ENCODE results near the gene RPS6KA4. TPM values are rescaled to one million over a fixed set of nuclear protein-coding genes. Genes with fewer than 3 reads are reported as not detected.
A peak's percentile ranks its signal among the peaks of the same experiment; 100 is the strongest.

The RPS6KA4 gene
- total RNA-seq, 2 experiments from 2014 or later, result 24.6 to 26.0 TPM

DNA sequence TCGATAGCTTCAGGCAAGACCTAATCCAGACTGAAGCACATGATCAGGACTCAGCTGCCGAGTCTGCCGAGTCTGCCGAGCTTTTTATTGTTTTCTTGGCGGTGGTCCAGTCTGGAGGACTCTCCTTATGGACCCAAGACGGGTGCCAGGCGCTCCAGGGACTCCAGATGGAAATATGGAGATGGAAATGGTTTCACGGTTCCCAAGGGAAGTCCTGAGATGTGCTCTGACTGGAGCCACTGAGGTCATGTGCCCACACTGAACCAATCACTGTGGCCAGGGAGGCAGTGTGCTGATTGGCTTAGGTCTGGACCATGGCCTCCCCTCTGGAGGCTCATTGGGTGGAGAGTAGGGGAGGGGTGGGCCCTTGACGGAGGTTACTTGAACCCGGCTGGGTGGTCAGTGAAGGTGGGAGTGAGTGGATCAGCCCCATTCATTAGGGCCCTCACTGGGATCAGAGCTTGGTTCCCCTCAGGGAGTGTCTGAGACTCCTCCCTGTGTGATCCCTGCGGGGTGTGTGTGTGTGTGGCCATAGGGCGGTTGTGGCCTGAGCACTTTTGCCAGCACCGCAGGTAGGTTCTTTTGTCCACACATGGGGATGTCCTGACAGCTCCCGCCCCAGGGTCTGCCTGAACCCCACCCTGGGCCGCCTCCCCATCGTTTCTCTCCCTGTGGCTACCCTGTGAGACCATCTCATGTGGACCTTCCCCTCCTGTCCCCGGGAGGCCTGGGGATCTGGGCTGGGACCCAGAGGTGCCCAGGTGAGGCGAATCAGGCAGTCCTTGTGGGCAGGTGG lies 14.0 kb downstream of the RPS6KA4 start:
- no peaks in the 10 kb centered on the region for H3K27me3 Mint-ChIP-seq
- DNase-seq, result no peak
- H3K27ac Mint-ChIP-seq, result no peak overlapping the region
- no peaks in the 10 kb centered on the region for H3K9me3 Mint-ChIP-seq
- intact Hi-C loops (cut with micrococcal nuclease), result no loop called here
- CTCF ChIA-PET, result interaction anchor here (1.3 to 2.5 kb wide), 2 partner anchors 13 to 76 kb away, joined by 3 to 9 read pairs; no protein-coding TSS in a partner anchor
- H3K4me3 Mint-ChIP-seq, result no peak overlapping the region
- peaks cover 3% of the 10 kb centered on the region for H3K4me1 Mint-ChIP-seq (ENCODE audit: low read depth)
- H3K36me3 Mint-ChIP-seq (ENCODE audit: low read depth), result peaks cover 13% of the 10 kb centered on the region
- TF ChIP-seq, protein P1, sequence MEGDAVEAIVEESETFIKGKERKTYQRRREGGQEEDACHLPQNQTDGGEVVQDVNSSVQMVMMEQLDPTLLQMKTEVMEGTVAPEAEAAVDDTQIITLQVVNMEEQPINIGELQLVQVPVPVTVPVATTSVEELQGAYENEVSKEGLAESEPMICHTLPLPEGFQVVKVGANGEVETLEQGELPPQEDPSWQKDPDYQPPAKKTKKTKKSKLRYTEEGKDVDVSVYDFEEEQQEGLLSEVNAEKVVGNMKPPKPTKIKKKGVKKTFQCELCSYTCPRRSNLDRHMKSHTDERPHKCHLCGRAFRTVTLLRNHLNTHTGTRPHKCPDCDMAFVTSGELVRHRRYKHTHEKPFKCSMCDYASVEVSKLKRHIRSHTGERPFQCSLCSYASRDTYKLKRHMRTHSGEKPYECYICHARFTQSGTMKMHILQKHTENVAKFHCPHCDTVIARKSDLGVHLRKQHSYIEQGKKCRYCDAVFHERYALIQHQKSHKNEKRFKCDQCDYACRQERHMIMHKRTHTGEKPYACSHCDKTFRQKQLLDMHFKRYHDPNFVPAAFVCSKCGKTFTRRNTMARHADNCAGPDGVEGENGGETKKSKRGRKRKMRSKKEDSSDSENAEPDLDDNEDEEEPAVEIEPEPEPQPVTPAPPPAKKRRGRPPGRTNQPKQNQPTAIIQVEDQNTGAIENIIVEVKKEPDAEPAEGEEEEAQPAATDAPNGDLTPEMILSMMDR (IDR thresholded peaks at IDR 0.05), result no peak
- peak; percentile 45 for ATAC-seq
- POLR2A ChIA-PET, result interaction anchor here (0.8 to 1.2 kb wide), 3 partner anchors 12 to 30 kb away, joined by 3 read pairs; no protein-coding TSS in a partner anchor

DNA sequence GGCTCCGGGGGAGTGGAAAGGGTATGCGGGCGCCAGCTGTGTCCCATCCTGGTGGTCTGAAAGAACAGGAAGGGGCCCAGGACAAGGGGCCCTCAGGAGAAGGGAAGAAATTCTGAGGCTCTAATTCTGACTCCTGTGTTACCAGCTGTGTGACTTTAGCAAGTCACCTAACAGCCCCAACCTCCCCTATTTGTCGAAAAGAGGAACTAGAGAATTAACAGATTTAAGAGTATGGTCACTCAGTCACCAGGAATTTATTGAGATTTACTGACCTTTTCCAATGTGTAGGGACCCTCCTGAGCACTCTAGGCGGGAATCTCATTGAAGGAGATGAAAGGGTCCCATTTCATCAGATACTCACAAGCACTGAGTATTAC lies 14.6 kb downstream of the RPS6KA4 start:
- intact Hi-C loops (cut with micrococcal nuclease), result no loop called here
- Mint-ChIP-seq H3K9me3 (no peaks in the 10 kb centered on the region), H3K4me3 (no peak overlapping the region), H3K4me1 (ENCODE audit: low read depth) (peaks cover 3% of the 10 kb centered on the region), H3K36me3 (ENCODE audit: low read depth) (peaks cover 12% of the 10 kb centered on the region), H3K27me3 (no peaks in the 10 kb centered on the region), H3K27ac (no peak overlapping the region)
- DNase-seq (no peak), ATAC-seq (no peak)
- ChIA-PET POLR2A (interaction anchor here (0.8 kb wide), 1 partner anchor 14 kb away, joined by 3 read pairs; no protein-coding TSS in a partner anchor), CTCF (interaction anchor here (2.5 kb wide), 1 partner anchor 75 kb away, joined by 9 read pairs; no protein-coding TSS in a partner anchor)
- TF ChIP-seq, protein P1 (IDR thresholded peaks at IDR 0.05), result no peak

DNA sequence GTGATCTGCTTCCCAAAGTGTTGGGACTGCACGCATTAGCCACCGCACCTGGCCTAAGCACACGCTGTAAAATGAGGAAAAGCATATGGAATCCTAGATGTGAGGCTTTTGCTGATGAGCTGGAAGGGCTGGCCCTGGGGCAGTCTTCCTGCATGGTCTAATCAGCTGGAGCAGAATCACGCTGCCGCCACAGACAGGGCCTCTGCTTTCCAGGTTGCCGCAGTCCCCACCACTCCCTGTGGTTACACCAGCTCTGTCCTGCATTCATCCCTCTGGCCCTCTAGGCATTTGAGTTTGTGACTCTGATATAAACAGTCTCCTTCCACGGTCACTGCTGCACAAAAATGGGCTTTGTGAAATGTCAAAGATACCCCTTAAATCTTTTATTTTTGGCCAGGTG lies 17.1 kb downstream of the RPS6KA4 start:
- H3K9me3 Mint-ChIP-seq, result no peaks in the 10 kb centered on the region
- CTCF ChIA-PET, result interaction anchor here (1.4 kb wide), 1 partner anchor 21 kb away, joined by 3 read pairs; no protein-coding TSS in a partner anchor
- POLR2A ChIA-PET, result interaction anchor here (1.4 kb wide), 1 partner anchor 13 kb away, joined by 3 read pairs; no protein-coding TSS in a partner anchor

DNA sequence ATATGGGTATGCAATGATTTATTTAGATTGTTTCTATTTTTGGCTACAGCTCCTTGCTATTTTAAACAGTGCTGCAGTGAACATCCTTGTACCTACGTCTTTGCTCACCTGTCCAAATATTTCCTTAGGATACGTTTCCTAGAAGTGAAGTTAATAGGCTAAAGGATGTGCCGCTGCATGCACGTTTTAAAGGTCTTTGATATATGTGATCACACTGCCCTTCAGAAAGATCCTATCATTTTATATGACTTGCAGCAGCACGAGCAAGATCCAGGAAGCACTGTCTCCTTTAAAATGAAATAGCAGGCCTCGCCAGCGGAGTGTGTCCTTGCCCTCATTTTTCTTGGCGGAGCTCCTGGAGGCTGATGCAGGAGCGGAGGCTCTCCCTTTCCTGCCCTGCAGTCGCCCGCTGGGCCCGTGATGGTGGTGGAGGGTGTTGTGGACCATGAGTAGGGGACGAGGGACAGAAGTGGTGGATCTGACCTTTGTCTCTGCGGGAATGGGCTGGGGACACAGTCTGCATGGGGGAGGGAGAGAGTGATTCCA lies 19.4 kb downstream of the RPS6KA4 start:
- H3K4me3 Mint-ChIP-seq, result no peak overlapping the region
- no peaks in the 10 kb centered on the region for H3K36me3 Mint-ChIP-seq (ENCODE audit: low read depth)
- H3K27me3 Mint-ChIP-seq, result no peaks in the 10 kb centered on the region
- intact Hi-C loops (cut with micrococcal nuclease), result no loop called here
- ChIA-PET POLR2A (interaction anchor here (1.2 kb wide), 1 partner anchor 18 kb away, joined by 3 read pairs; no protein-coding TSS in a partner anchor), CTCF (interaction anchor here (0.8 to 1.4 kb wide), 2 partner anchors 22 to 271 kb away, joined by 3 read pairs; no protein-coding TSS in a partner anchor)
- H3K4me1 Mint-ChIP-seq (ENCODE audit: low read depth), result peaks cover 6% of the 10 kb centered on the region
- DNase-seq (no peak), ATAC-seq (no peak)
- H3K27ac Mint-ChIP-seq, result no peak overlapping the region
- no peaks in the 10 kb centered on the region for H3K9me3 Mint-ChIP-seq
- TF ChIP-seq, protein P1 (IDR thresholded peaks at IDR 0.05), result no peak

More for the DNA sequence above, 17.1 kb downstream of the RPS6KA4 start:
- ATAC-seq (no peak), DNase-seq (no peak)
- Mint-ChIP-seq H3K4me3 (no peak overlapping the region), H3K27ac (no peak overlapping the region), H3K27me3 (no peaks in the 10 kb centered on the region), H3K36me3 (ENCODE audit: low read depth) (no peaks in the 10 kb centered on the region), H3K4me1 (ENCODE audit: low read depth) (peaks cover 3% of the 10 kb centered on the region)
- intact Hi-C loops (cut with micrococcal nuclease), result no loop called here
- TF ChIP-seq, protein P1 (IDR thresholded peaks at IDR 0.05), result no peak

Measured in activated CD8-positive, alpha-beta T cell treated with anti-CD3 and anti-CD28 coated beads for 36 hours (primary cell).